K562 (cell line): ENCODE measurements around the gene AGAP3. TPM values are rescaled to one million over a fixed set of nuclear protein-coding genes. Genes with fewer than 3 reads are reported as not detected.

Source experiments
- ATAC-seq: fragments of 200-7000 bp; cut with Tn5 transposase; 3 replicates; pipeline ENCODE4 v1.9.1; 2020; ENCODE audit warnings: moderate library complexity
- BruUV-seq: library from RNA; stranded (reverse); fragments of 400-500 nt; replicated peaks from 2 replicates; lab custom pipeline; 2021; lab: Mats Ljungman, UMichigan
- CTCF ChIA-PET: fragments of 300-600 bp; formaldehyde crosslinking; extraction: SDS; loops from one replicate; lab custom pipeline; 2021; ENCODE audit warnings: low intra/inter-chr PET ratio; lab: Yijun Ruan, JAX
- POLR2A ChIA-PET: fragments of 300-600, 350-650 bp; sonication (Branson Sonifier 250); formaldehyde crosslinking; extraction: SDS; loops from one replicate; lab custom pipeline; 2021; ENCODE audit warnings: antibody characterized with exemption, inconsistent platforms; lab: Yijun Ruan, JAX
- DNase-seq, 4 experiments: peaks; one replicate each; pipeline versions ENCODE4 v3.0.0 to v3.0.0-alpha.2; 2011 to 2018; ENCODE audit warnings: low spot score in 3 of 4, mixed read lengths in 3 of 4; ENCODE audit errors: extremely low read depth in 1 of 4
- FAIRE-seq: peaks from 2 replicates; lab custom pipeline; 2011; peaks lifted over from hg19 to GRCh38; lab: Jason Lieb, UNC
- H2AFZ ChIP-seq: 2 replicates; pipeline ENCODE4 v1.6.0; 2011; ENCODE audit warnings: low read depth, low read length, control low read depth, inconsistent platforms
- H3K27ac ChIP-seq: fragments of 200-600 bp; 3 replicates; pipeline ENCODE4 v1.8.0; 2011; ENCODE audit warnings: low read depth, mild to moderate bottlenecking, control low read depth, inconsistent platforms, low read length, moderate library complexity, mixed read lengths; ENCODE audit errors: extremely low read depth
- H3K27me3 ChIP-seq, 2 experiments: fragments of 300-600 bp in 1 of 2; 2 replicates in 1 of 2; 3 replicates in 1 of 2; pipeline versions ENCODE4 v1.6.0 to v1.8.0; 2011; ENCODE audit warnings: inconsistent platforms in 2 of 2, low read length in 2 of 2, mild to moderate bottlenecking in 1 of 2, mixed read lengths in 1 of 2, moderate library complexity in 1 of 2; ENCODE audit not compliant: control insufficient read depth in 2 of 2, insufficient read depth in 2 of 2
- H3K36me3 ChIP-seq: fragments of 300-600 bp; 3 replicates; pipeline ENCODE4 v1.8.0; 2011; ENCODE audit warnings: mild to moderate bottlenecking, low read length, inconsistent platforms; ENCODE audit not compliant: control insufficient read depth, insufficient read depth
- H3K4me1 ChIP-seq, 2 experiments: fragments of 200-600 bp in 1 of 2; replicated peaks in 1 of 2; 2 replicates in 1 of 2; 3 replicates in 1 of 2; pipeline versions ENCODE4 v1.5.1 to v1.8.0; 2011; ENCODE audit warnings: inconsistent platforms in 2 of 2, low read length in 2 of 2, mild to moderate bottlenecking in 1 of 2, mixed read lengths in 1 of 2, moderate library complexity in 1 of 2; ENCODE audit not compliant: control insufficient read depth in 2 of 2, insufficient read depth in 2 of 2
- H3K4me2 ChIP-seq: 2 replicates; pipeline ENCODE4 v1.6.1; 2011; ENCODE audit warnings: low read length, control low read depth, inconsistent platforms, mixed read lengths; ENCODE audit not compliant: insufficient read depth
- H3K4me3 ChIP-seq: fragments of 200-600 bp; sonication (generic), shearing (Covaris generic); 2 replicates; pipeline ENCODE4 v1.5.1; 2016; ENCODE audit warnings: control low read depth, inconsistent platforms
- H3K79me2 ChIP-seq: fragments of 200-600 bp; 3 replicates; pipeline ENCODE4 v1.8.0; 2011; ENCODE audit warnings: low read length, inconsistent platforms; ENCODE audit not compliant: control insufficient read depth, insufficient read depth
- H3K9ac ChIP-seq, 2 experiments: 2 replicates each; pipeline versions ENCODE4 v1.6.0 to v1.6.1; 2011; ENCODE audit warnings: low read depth in 2 of 2, low read length in 2 of 2, control low read depth in 1 of 2, inconsistent platforms in 1 of 2, mild to moderate bottlenecking in 1 of 2, mixed read lengths in 1 of 2; ENCODE audit not compliant: insufficient read depth in 1 of 2
- H3K9me1 ChIP-seq: one replicate; pipeline ENCODE4 v1.6.0; 2011; ENCODE audit warnings: inconsistent platforms, mild to moderate bottlenecking, low read length, moderate library complexity; ENCODE audit not compliant: control insufficient read depth, insufficient read depth
- H3K9me3 ChIP-seq: replicated peaks from 2 replicates; pipeline ENCODE4 v1.5.1; 2011; ENCODE audit warnings: low read depth, low read length, inconsistent platforms; ENCODE audit not compliant: control insufficient read depth, insufficient read depth
- H4K20me1 ChIP-seq: replicated peaks from 2 replicates; pipeline ENCODE4 v1.6.1; 2011; ENCODE audit warnings: low read length, inconsistent platforms, mixed read lengths; ENCODE audit not compliant: control insufficient read depth, insufficient read depth
- ARID4B ChIP-seq: sonication (generic); formaldehyde crosslinking; IDR thresholded peaks from 2 replicates; pipeline ENCODE4 v1.8.0; 2022; ENCODE audit warnings: mild to moderate bottlenecking, missing genetic modification reagents
- C11orf30 ChIP-seq: fragments of 450-650 bp; IDR thresholded peaks from 2 replicates; pipeline ENCODE4 v1.6.1; 2016; ENCODE audit warnings: low read depth, mild to moderate bottlenecking
- ESRRA ChIP-seq: fragments of 450-650 bp; IDR thresholded peaks from 2 replicates; pipeline ENCODE4 v1.6.1; 2014; ENCODE audit warnings: low read depth, mild to moderate bottlenecking, moderate library complexity, borderline replicate concordance
- HEY1 ChIP-seq: fragments of 250-450 bp; sonication (Bioruptor Pico); IDR thresholded peaks from 2 replicates; pipeline ENCODE4 v1.5.0; 2020; ENCODE audit warnings: mild to moderate bottlenecking, moderate library complexity, borderline replicate concordance
- HOXB6 ChIP-seq: fragments of 250-450 bp; sonication (Bioruptor Pico); IDR thresholded peaks from 2 replicates; pipeline ENCODE4 v1.5.1; 2022; ENCODE audit warnings: mild to moderate bottlenecking, borderline replicate concordance
- NCOA4 ChIP-seq: fragments of 450-650 bp; IDR thresholded peaks from 2 replicates; pipeline ENCODE4 v1.6.1; 2018; ENCODE audit warnings: mild to moderate bottlenecking; ENCODE audit not compliant: partially characterized antibody
- NONO ChIP-seq, 2 experiments: fragments of 200-400 bp in 1 of 2; fragments of 450-650 bp in 1 of 2; formaldehyde crosslinking in 1 of 2; IDR thresholded peaks; 2 replicates each; pipeline ENCODE4 v1.6.1; 2017; ENCODE audit warnings: low read depth in 2 of 2, mild to moderate bottlenecking in 2 of 2, moderate library complexity in 2 of 2, low read length in 1 of 2
- PML ChIP-seq: IDR thresholded peaks from 2 replicates; pipeline ENCODE4 v1.6.1; 2012; ENCODE audit warnings: low read length, inconsistent platforms
- POLR2AphosphoS5 ChIP-seq: IDR thresholded peaks from 2 replicates; pipeline ENCODE4 v1.6.1; 2011; ENCODE audit warnings: mild to moderate bottlenecking, low read depth, low read length, moderate library complexity; ENCODE audit not compliant: control insufficient read depth, insufficient read depth
- POU5F1 ChIP-seq: fragments of 150-350 bp; IDR thresholded peaks from 2 replicates; pipeline ENCODE4 v1.6.1; 2014; ENCODE audit warnings: borderline replicate concordance, low read length, low read depth, mild to moderate bottlenecking; ENCODE audit not compliant: partially characterized antibody
- TSC22D4 ChIP-seq: fragments of 450-650 bp; IDR thresholded peaks from 2 replicates; pipeline ENCODE4 v1.6.1; 2016; ENCODE audit warnings: missing genetic modification characterization, missing biosample characterization, control low read depth
- USF2 ChIP-seq: sonication (generic); formaldehyde crosslinking; IDR thresholded peaks from 2 replicates; pipeline ENCODE4 v1.5.0; 2020; ENCODE audit warnings: missing genetic modification reagents
- ZNF316 ChIP-seq: fragments of 450-650 bp; IDR thresholded peaks from 2 replicates; pipeline ENCODE4 v1.6.1; 2016
- ZNF398 ChIP-seq: fragments of 250-450 bp; sonication (Bioruptor Pico); IDR thresholded peaks from 2 replicates; pipeline ENCODE4 v1.8.0; 2021; ENCODE audit warnings: moderate library complexity, mild to moderate bottlenecking, inconsistent platforms
- WGBS: fragments of 100-300 bp; shearing (Covaris generic); methylation state at CpG from one replicate; pipeline ENCODE4 v1.1.6; 2016; ENCODE audit warnings: low coverage, mixed read lengths; ENCODE audit not compliant: insufficient coverage; ENCODE audit errors: missing lambda C conversion rate; 5-methylcytosine and 5-hydroxymethylcytosine counted together
- in situ Hi-C: fragments of 300-500 bp; cut with MboI; formaldehyde crosslinking; loops from 4 replicates; pipeline ENCODE4 v1.15.0; 2018; ENCODE audit warnings: inconsistent platforms, mixed read lengths
- intact Hi-C: fragments of 100-400 bp; cut with micrococcal nuclease; formaldehyde crosslinking; loops from 2 replicates; pipeline ENCODE4 v1.14.2; 2022
- polyA plus RNA-seq, 8 experiments: library from polyadenylated mRNA; depleted of rRNA in 4 of 8; stranded (reverse) in 5 of 8; unstranded in 3 of 8; fragments of >200 nt; fragmentation: Nextera tagmentation in 2 of 8; fragmentation: Illumina TruSeq in 1 of 8; extraction: Ambion mirVana in 2 of 8; extraction: Trizol in 1 of 8; gene quantifications; 2 replicates each; pipeline versions ENCODE4 v1.2.1 to v1.2.3, GENCODE V29; 2011 to 2014; ENCODE audit warnings: inconsistent platforms in 1 of 8, missing spikeins in 1 of 8
- total RNA-seq, 7 experiments: library from RNA; depleted of rRNA in 6 of 7; stranded (reverse); fragments of >200 nt in 6 of 7; fragmentation: Illumina TruSeq in 2 of 7; extraction: Trizol in 2 of 7; gene quantifications; 2 replicates each; pipeline versions ENCODE4 v1.2.1 to v1.2.3, GENCODE V29; 2011 to 2021; ENCODE audit warnings: low replicate concordance in 1 of 7

The AGAP3 gene
- total and polyA plus RNA-seq, 9 of the 15 experiments (the other 6 are each of a cell fraction or from before 2014, with no cell fraction given), result 3.4 to 208 (median 62.2) TPM

- 4% methylated on average over 14 of the region's 14 CpGs for WGBS
- no peaks in the 10 kb centered on the region for H3K79me2 ChIP-seq
- in situ Hi-C loops, result no loop called here
- BruUV-seq, result no TSS peak
- intact Hi-C loops, result loop anchor here (5.0 kb wide), 1 partner anchor 49 kb away; no protein-coding TSS in a partner anchor
- peaks cover 0 to 3% of the 10 kb centered on the region in 2 experiments; a peak in 1 of 5 replicates for H3K4me1 ChIP-seq
- H3K9me3 ChIP-seq, result no peaks in the 10 kb centered on the region
- no peak for ATAC-seq
- no peaks in the 10 kb centered on the region for H3K9me1 ChIP-seq
- POLR2A ChIA-PET, result interaction anchor here (0.5 kb wide), 1 partner anchor 25 kb away, joined by 4 read pairs; no protein-coding TSS in a partner anchor
- no peak for DNase-seq
- H3K27me3 ChIP-seq, result peaks cover 76 to 86% of the 10 kb centered on the region in 2 experiments
- H2AFZ ChIP-seq, result no peak overlapping the region
- H3K4me2 ChIP-seq, result no peak overlapping the region
- no peak overlapping the region for H3K9ac ChIP-seq
- H3K27ac ChIP-seq, result no peak overlapping the region
- no peak overlapping the region for H3K4me3 ChIP-seq
- CTCF ChIA-PET, result no interaction called here
- no peaks in the 10 kb centered on the region for H3K36me3 ChIP-seq
- FAIRE-seq, result no peak
- H4K20me1 ChIP-seq, result peaks cover 24% of the 10 kb centered on the region
- TF ChIP-seq TSC22D4 (tag), result no peak
- no peak for TF ChIP-seq ZNF316
- no peak for TF ChIP-seq HEY1 (CRISPR knock-in tag)
- no peak for TF ChIP-seq ZNF398 (CRISPR knock-in tag)
- no peak for TF ChIP-seq ARID4B (CRISPR knock-in tag)
- TF ChIP-seq C11orf30, result no peak
- no peak for TF ChIP-seq USF2
- TF ChIP-seq NCOA4, result no peak
- no peak for TF ChIP-seq POLR2AphosphoS5
- TF ChIP-seq HOXB6 (CRISPR knock-in tag), result no peak
- no peak for TF ChIP-seq ESRRA
- TF ChIP-seq POU5F1, result no peak
- no peak for TF ChIP-seq NONO (IDR thresholded peaks at IDR 0.05; ENCODE audit: low read depth in 2 of 2, low read length in 1 of 2)
- no peak for TF ChIP-seq PML
Measured at GRCh38 chr7:151193203-151193978, 107.1 kb downstream of the AGAP3 start.
